GM19452 (cell line): ENCODE data around the gene SV2C.
"Not testable (repeated sequence)": the region's sequence is repeated elsewhere in the genome, so short reads cannot be mapped to it uniquely, and the experiment has no call there.

ENCODE experiments used
- ATAC-seq: cut with Tn5 transposase; IDR thresholded peaks from one replicate; pipeline ENCODE4 v1.9.1; 2021; ENCODE audit not compliant: unreplicated experiment

The SV2C gene

DNA sequence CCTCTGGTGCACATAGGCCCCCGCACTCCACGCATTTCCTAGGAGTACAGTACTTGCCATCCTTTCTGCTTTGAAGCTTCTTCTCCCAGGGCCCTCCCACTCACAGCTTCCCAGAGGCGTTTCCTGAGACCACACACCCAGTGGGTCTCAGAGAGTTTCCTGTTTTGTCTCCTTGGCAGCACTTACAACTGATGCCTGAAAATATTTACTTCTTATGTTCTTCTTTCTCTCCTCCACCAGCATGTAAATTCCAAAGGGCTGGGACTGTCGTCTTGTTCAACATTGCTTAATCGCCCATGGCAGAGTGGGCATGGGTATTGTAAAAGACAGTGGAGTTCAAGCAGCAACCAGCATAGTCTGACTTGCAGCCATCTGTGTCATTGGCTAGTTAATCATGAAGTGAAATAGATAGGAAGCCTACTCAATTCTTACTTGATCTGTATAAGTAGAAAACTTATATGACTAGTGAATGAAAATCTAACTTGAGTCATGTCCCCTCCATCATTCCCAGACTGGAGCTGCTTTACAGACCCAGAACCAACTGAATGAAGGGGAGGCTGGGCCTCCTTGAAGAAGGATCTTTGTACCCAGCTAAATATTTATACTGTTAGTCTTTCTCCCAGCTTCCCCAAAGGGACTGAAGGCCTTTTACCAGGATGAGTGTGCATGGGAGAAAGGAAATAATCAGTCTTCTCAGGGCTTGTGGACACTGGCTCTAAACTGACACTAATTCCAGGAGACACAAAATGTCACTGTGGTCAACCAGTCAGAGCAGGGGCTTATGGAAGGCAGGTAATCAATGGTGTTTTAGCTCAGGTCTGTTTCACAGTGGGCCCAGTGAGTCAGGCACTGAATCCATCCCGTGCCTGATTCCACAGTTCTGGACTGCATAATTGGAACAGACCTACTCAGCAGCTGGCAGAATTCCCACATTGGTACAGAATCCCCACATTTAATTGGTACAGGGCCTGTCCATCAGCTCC, 116.4 kb downstream of the SV2C start:
- ATAC-seq: no peak

DNA sequence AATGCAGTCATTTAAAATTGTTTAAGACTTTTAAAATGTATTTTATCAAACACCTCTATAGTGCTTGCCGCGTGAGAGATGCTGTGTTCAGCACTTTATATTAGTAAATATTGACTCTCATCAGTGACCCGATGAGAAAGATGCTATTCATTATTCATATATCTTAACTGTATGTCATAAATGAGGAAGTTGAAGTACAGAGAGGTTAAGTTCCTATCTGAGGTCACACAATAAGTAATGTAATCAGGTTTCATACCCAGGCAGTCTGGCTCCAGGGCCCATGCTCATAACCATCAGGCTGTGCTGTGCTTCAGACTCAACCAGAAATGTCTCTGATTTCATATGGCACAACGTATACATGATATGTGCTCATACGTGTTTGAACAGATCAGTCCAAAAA, 119.0 kb downstream of the SV2C start:
- no peak for ATAC-seq

DNA sequence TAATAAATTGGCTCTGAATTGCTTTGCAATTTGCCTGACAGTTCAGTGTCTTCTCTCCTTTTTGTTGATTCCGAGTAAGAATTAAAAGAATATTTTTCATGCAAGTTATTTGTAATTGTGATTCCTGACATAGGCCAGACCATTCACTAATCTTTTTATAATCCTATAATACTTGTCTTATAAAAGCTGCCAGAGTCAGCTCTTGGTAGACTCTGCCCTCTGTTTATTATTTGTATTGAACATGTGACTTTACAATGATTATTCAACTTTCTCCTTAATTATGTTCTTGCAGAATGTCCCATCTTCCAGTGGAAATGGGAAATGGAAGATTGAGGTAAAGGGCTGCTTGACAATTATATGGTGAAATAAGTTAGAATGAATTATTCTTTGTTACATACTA, 121.0 kb downstream of the SV2C start:
- no peak for ATAC-seq

DNA sequence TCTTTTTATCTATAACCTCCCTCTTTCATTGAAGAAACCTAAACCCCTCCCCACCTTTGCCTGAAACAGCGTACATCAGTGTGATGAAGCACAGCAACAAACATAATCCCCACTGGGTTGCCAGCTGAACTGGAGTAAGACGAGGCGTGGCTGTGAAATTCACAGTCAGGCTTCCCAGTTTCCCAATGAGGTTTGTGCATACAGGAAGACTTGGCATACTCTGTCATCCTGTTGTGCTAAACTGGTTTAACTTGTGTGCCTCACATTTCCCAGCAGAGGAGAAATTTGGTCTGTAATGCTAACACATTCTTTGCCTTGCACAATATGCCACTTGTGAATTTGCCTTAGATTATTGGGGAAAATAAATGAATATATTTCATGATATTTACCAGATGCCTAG, 121.5 kb downstream of the SV2C start:
- ATAC-seq: no peak

DNA sequence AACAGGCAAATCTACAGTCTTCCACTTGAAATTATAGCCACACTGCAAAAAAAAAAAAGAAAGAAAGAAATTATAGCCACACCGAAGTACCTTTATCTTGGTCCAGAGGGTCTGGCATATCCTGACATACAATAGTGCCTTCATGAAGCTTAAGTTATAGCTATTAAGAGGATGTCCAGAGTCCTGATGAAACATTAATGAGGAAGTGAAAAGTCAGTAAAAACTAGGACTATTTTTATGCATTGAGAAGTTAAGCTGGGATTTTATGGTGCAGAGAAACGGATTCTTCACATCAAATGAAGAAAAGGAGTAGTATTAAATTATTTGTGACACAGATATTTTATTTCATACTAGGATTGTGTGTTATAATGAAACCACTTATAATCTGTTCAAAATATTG, 123.9 kb downstream of the SV2C start:
- no peak for ATAC-seq

DNA sequence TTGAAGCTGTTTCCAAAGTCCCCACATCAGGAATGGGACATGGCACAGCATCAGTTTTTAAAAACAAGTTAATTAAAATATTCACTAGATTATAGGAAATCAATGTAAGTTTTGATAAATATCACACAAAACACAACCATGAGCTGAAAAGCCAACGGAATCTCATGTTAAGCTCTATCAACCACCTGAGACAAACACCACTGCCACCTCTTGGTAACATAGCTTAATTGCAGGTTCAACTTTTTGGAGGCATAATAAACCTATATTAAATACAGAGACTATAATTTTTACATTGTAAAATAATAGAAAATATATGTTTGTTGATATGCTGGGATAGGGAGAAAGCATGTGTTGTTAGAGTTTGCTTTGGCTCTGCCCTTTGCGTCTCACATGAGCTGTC, 126.1 kb downstream of the SV2C start:
- ATAC-seq: no peak

DNA sequence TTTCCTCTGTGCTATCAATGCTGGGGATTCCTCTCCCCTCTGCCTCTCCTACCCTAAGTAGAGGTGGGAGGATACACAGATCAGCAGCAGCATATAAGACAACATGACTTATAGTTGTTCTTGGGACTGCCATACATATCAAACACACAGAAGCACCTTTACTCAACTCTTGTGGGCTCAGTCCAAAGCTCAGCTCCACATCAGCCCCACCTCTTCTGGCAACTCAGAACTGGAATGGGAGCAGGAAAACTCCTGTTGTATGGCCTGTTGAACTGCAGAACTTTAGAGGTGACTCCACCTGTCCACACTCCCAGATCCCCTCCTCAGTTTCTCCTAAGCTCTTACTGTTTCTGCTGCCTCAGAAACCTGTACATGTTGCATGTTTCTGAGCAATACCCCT, 127.8 kb downstream of the SV2C start:
- ATAC-seq: no peak

DNA sequence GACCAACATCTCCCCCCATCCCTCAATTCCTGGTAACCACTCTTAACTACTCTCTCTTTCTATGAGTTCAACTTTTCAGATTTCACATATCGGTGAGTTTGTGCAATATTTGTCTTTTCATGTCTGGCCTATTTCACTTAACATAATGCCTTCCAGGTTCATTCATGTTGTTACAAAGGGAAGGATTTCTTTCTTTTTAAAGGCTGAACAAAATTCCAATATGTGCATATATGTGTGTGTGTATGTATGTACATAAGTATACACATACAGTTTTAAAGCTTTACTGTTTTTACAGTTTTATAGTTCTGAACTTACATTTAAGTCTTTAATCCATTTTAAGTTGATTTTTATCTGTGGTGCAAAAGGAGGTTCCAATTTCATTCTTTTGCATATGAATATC, 130.7 kb downstream of the SV2C start:
- ATAC-seq: no peak

DNA sequence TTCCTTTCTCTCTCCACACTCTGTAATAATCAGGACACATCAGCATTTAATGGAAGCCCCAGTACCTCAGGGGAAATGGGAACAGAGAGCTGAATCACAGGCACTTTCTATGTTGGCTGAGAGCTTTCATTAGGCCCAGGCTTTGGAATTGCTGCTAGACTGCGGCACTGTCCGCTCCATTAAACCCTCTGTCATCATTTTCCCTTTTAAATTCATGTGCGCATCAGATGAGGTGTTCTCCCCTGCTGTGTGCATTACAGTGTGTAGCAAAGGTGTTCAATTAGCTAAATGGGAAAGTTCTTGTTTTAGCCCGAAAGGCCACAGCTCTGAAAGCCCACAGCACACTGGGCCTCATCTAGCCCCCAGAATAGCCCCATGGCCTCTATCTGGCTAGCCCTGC, 133.6 kb downstream of the SV2C start:
- ATAC-seq: no peak

DNA sequence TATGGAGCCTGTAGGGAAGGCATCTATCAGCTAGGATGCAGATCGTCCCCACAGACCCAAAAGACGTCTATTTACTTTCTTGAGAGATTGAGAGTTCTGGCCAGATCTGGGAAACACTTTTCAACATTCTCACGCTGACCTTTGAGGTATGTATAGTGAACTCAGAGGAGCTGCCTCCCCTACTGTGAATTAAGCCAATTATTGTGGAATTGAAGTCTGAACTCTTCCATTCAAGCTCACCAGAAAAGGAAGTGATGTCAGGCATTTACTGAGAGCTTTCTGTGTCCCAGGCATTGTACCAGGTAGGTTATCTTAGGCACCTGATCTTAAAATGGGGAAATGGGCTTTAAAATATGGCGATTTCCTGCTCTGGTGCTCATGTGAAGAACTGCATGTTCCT, 136.5 kb downstream of the SV2C start:
- no peak for ATAC-seq

DNA sequence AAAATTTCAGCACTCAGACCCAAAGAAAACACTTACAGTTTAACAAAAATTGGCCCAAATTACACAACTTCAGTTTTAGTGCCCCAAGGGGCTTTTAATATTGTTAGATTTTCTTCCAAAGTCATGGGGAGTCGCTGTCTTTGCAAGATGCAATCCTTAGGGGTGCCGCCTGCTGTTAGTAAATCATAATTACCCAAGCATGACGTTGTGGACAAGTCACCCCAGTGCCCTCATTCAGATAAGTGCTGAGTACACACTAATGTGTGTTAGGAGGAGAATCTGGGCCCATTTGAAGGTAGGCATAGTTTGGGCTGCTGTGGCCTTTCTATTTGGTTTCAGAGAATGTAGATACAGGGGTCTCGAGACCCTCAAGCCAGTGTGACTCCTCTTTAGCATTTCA, 138.1 kb downstream of the SV2C start:
- ATAC-seq: no peak

DNA sequence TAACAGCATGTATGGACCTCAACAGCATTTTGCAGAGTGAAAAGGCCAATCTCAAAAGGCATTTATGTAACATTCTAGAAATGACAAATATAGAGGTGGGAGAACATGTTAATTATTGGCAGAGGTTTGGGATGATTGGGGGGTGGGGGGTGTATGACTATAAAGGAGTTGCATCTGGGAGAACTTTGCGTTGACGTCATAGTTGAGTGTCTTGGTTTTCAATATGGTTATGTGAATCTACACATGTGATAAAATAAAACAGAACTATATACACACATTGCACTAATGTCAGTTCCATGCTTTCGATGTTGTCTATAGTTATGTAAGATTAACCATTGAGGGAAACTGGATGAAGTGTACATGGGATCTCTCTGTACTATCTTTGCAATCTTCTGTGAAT, 139.1 kb downstream of the SV2C start:
- ATAC-seq: no peak

DNA sequence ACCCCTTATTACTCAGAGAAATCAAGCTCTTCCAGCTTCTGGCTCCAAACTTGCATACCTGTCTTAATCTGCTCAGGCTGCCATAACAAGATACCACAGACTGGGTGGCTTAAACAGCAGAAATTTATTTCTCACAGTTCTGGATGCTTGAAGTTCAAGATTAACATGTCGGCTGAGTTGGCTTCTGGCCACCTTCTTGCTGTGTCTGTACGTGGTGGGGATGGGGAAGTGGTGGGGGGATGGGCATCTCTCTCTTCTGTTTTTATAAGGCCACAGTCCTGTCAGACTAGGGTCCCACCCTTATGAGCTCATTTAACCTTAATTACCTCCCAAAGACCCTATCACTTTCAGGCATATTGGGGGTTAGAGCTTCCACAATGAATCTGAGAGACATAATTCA, 140.5 kb downstream of the SV2C start:
- no peak for ATAC-seq

DNA sequence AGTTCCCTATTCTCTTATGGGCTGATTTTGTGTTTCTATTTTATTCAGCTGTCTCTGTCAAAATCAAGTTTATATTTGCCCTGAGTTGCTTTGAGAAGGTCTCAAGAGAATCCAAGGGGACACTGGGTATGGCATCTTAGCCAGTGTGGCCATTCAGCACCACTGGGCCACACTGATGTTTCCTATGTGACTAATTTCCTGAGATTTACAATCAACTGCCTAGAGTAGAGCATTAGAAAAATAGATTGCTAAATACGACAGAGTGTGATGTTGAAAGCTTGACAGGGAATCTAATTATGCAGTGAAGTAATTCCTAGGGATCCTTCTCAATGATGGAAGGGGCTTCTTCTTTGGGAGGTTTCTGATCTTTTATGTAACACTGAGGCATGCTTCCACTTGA, 141.7 kb downstream of the SV2C start:
- no peak for ATAC-seq

DNA sequence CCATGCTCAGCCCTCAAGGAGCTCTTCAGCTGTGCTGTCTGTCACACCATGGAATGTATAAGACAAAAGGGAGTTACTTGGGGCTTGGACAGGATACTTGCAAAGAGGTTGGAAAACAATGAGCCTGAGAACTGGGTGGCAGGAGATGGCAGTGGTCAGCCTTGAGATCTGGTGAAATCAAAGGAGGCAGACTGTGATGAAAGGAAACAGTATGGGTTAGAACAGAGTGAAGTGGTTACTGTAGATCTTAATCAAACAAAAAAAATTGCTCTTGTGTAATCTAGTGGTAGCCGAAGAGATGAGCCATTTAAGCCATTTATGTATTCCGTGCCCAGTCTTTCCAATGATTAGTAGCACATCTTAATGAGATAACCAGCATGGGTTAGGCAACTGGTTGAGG, 142.2 kb downstream of the SV2C start:
- ATAC-seq: no peak

DNA sequence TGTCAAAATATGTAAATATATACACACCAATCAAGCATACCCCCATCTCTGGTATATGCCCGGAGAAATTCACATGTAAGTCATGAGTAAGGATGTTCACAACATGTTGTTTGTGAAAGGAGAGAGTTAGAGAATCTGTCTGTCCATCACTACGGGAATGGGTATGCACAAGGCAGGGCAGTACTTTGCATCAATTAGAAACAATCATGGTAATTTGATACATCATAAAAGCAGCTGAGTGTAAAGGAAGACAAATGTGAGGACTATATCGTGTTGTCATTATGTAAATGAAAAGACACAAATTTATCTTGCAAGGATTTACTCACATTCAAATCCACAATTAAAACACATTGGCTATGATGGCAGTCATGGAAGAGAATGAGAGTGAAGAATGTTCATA, 146.7 kb downstream of the SV2C start:
- no peak for ATAC-seq

DNA sequence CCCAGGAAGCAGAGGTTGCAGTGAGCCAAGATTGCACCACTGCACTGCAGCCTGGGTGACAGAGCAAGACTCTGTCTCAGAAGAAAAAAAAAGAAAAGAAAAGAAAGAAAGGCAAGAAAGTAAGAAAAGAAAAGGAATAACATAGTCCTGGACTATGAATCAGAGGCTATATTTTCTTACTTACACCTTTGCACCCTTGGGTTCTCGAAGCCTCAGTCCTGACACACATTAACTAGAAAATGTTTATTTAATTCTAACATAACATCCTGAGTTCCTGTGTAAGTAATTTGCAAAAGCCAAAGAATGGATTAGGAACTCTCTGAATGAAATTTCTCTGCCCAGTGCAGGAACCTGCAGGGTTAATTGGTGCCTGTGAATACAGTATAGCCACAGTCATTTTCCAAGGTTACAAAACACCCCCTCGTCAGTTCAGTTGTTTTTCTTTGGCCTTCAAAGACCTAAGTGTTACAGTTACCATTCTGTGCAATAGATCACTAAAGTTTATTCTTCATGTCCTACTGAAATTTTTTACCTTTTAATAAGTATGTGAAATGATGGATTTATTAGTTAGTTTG, 147.6 kb downstream of the SV2C start:
- no peak for ATAC-seq

DNA sequence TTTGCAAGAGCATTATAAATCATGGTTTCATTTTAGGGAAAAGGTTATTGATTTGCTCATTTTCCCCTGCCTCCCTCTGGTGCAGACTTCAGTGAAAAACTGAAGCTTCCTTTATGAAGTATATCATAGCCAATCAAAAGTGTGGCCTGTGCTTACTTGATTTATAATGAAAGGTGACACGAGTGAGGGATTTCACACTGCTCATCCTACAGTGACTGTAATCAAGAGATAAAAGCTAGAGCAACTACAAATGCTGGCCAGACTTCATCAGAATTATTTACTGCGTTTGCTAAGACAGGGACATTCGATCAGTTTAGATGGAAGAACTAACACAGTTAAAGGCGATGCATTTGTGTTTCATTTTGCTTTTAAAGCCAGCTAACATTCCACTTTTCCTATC, 151.5 kb downstream of the SV2C start:
- no peak for ATAC-seq

DNA sequence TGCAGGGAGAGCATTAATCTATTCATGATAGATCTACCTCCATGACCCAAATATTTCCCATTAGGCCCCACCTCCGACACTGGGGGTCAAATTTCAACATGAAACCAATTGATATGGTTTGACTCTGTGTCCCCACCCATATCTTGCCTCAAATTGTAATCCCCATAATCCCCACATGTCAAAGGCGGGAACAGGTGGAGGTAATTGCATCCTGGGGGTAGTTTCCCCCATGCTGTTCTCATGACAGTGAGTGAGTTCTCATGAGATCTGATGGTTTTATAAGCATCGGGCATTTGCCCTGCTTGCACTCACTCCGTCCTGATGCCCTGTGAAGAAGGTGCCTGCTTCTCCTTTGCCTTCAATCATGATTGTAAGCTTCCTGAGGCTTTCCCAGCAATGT, 153.5 kb downstream of the SV2C start:
- ATAC-seq: no peak

DNA sequence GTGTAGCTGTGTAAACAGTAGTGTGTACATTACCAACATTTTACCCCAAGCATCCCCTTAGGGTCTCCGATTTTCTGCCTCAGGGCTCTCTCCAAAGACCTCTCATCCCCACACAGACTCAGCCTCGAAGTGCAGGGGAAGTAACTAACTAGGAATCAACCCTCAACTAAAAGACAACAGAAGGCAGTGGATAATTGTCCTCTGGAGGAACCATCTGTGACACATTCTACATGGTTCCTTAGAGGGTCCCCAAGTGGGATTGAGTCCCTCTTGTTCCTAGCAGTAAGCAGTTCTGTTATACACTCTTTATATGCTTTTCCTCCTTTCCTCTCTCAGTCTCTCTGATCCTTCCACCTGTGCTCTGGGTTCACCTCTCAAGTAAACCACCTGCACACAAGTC, 157.2 kb downstream of the SV2C start:
- ATAC-seq: no peak

DNA sequence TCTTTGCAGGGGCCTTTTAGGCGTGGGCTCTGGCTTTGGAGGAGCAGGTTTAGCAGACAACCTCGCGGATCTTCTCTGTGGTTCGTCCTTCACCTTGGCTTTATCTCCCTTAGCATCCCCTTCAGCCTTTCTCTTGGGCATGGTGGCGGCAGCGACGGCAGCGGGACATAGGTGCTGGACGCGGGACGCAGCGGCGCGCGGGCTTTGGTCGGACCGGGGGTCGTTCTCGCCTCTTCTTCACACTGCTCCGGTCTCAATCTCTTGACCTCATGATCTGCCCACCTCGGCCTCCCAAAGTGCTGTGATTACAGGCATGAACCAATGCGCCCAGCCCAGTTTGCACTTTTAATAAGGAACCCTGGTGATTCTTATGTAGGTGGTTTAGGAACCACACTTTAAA, 159.0 kb downstream of the SV2C start:
- ATAC-seq: not testable (repeated sequence)

DNA sequence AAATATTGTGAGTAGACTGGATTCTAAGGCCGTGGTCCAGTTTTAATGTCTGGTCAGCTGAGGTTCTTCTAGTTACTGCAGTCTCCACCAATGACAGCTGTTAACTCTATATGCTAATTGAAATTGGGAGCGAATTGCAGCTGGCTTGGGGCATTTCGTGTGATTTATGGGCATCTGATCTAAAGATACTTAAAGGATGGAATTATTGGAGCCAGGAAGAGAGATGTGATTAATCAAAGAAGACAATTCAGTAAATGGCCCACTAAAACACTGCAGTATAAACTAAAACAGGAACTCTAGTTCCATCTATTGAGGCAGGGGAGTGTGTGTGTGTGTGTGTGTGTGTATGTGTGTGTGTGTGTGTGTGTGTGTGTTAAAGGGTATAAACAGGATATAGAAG, 162.4 kb downstream of the SV2C start:
- no peak for ATAC-seq

DNA sequence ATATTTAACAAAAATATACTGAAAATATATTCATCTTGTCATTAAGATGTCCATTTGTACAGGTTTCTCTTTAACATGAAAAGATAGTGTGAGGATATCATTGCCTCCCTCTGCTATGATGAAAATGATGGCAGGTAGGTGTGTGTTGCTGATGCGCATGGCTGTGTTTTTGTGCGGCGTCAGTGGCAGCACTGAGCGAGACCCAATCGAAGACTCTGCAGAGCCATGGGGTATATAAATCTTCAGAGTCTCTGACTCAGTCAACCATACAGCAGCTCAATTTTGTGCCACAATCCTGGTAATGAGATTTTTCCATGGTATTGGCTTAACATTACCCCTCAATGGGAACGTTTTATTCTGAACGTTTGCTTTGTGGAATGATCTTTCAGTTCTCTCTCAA, 166.4 kb downstream of the SV2C start:
- no peak for ATAC-seq
